A549 (cell line): ENCODE data around the gene PATJ.

ENCODE experiments used
- CBX8 ChIP-seq: fragments of 200-600 bp; sonication (generic); IDR thresholded peaks from 2 replicates; pipeline ENCODE4 v1.6.1; 2016
- TF ChIP-seq, protein P1 (sequence below): IDR thresholded peaks from 2 replicates; pipeline ENCODE4 v1.6.1; 2012

DNA sequence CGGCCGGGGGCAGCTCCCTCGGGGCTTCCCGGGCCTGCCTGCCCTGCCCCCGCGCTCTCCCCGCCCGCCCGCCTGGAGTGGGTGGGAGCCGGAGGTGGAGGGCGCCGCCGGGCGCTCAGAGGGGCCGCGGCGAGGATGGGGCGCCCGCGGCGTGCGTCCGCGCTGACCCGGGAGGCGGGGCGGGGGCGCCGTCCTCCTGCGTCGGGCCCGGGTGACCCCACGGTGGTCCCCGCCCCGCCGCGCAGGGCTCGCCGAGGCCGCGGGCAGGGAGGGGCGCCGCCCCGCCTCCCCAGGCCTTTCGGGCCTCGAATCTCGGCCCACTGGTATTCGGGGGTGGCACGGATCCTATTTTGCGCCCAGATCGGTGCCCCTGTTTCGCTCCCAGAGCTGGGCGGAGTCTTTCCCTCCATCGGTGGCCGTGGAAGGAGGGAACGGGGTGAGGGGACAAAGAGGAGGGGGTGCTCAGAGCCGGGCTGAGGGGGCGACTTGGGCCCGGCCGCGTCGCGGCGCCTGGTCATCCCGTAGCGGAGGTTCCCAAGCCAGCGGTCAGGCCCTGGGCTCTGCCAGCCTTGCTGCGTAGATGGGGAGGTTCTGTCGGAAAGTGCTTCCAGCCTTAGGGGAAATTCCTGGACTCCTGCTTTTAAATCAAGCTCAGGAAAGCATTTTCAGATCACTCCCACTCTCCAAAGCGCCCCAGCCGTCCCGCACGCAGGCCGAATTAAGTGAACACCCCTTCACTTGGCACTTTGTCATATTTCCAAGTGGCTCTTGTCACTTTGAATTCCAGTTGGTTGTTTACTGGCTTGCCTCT is 545 bp downstream of the PATJ start:
- TF ChIP-seq CBX8 = no peak
- TF ChIP-seq, protein P1, sequence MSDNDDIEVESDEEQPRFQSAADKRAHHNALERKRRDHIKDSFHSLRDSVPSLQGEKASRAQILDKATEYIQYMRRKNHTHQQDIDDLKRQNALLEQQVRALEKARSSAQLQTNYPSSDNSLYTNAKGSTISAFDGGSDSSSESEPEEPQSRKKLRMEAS = no peak
